GM19239 (cell line): ENCODE data around the gene PTGES3L.
"Not testable (repeated sequence)": the region's sequence is repeated elsewhere in the genome, so short reads cannot be mapped to it uniquely, and the experiment has no call there.

Experiments used
- DNase-seq: peaks from one replicate; pipeline ENCODE4 v3.0.0; 2011; ENCODE audit warnings: low spot score; ENCODE audit not compliant: insufficient read length
- FAIRE-seq: peaks from 2 replicates; lab custom pipeline; 2011; peaks lifted over from hg19 to GRCh38; lab: Jason Lieb, UNC

Gene PTGES3L

GRCh38 chr17:43014649-43015542 is 35.0 kb upstream of the PTGES3L start:
- no peak for DNase-seq
- no peak for FAIRE-seq

GRCh38 chr17:43014020-43014648 is 34.3 kb upstream of the PTGES3L start:
- no peak for FAIRE-seq
- DNase-seq, result no peak

- DNase-seq (no peak), FAIRE-seq (no peak)
Observed at GRCh38 chr17:43013296-43013695, 33.4 kb upstream of the PTGES3L start.

GRCh38 chr17:43011728-43012472 is 32.0 kb upstream of the PTGES3L start:
- DNase-seq (no peak), FAIRE-seq (no peak)

GRCh38 chr17:43010667-43011308 is 30.9 kb upstream of the PTGES3L start:
- no peak for FAIRE-seq
- no peak for DNase-seq

- peak; percentile 78 for DNase-seq
- FAIRE-seq, result peak; percentile 90
Observed at GRCh38 chr17:43006639-43007551, 27.0 kb upstream of the PTGES3L start, which contains the start of gene IFI35. IFI35 (plus strand) TSS chr17:43006784; CDS start chr17:43006948, 164 bp downstream.

GRCh38 chr17:43003542-43004172 is 23.8 kb upstream of the PTGES3L start:
- no peak for FAIRE-seq
- DNase-seq, result no peak

GRCh38 chr17:43000894-43001293 is 21.0 kb upstream of the PTGES3L start:
- not testable (repeated sequence) for DNase-seq, FAIRE-seq

GRCh38 chr17:42999003-42999525 is 19.2 kb upstream of the PTGES3L start:
- DNase-seq, result no peak
- no peak for FAIRE-seq

GRCh38 chr17:42997984-42998938 is 18.4 kb upstream of the PTGES3L start, which contains the start of gene RPL27:
RPL27 (plus strand) TSS chr17:42998419; CDS start chr17:42998751, 332 bp downstream.
- peak; percentile 85 for DNase-seq
- peak; percentile 99 for FAIRE-seq

GRCh38 chr17:42997390-42997983 is 17.6 kb upstream of the PTGES3L start:
- no peak for DNase-seq
- peak; percentile 14 for FAIRE-seq

- FAIRE-seq, DNase-seq: not testable (repeated sequence)
Observed at GRCh38 chr17:42993913-42994312, 14.0 kb upstream of the PTGES3L start.

- DNase-seq (no peak), FAIRE-seq (no peak)
Observed at GRCh38 chr17:42992872-42993271, 13.0 kb upstream of the PTGES3L start.

GRCh38 chr17:42991471-42991870 is 11.6 kb upstream of the PTGES3L start:
- FAIRE-seq, result no peak
- DNase-seq, result no peak

- FAIRE-seq (no peak), DNase-seq (no peak)
Observed at GRCh38 chr17:42989726-42990652, 10.1 kb upstream of the PTGES3L start.

- FAIRE-seq (no peak), DNase-seq (no peak)
Observed at GRCh38 chr17:42989141-42989540, 9.3 kb upstream of the PTGES3L start.
